HG03025 (cell line): Measurements from ENCODE around the gene RAPGEF5.

Source experiments
- ATAC-seq: cut with Tn5 transposase; IDR thresholded peaks from one replicate; pipeline ENCODE4 v1.9.1; 2021; ENCODE audit warnings: mild to moderate bottlenecking, moderate library complexity; ENCODE audit not compliant: unreplicated experiment, low FRiP score

Gene RAPGEF5

GRCh38 chr7:22351329-22351692, 5.6 kb downstream of the RAPGEF5 start:
- peak; percentile 70 for ATAC-seq

GRCh38 chr7:22350466-22351328, 6.3 kb downstream of the RAPGEF5 start:
- peak; percentile 45 for ATAC-seq

GRCh38 chr7:22348379-22348778, 8.6 kb downstream of the RAPGEF5 start:
- ATAC-seq: no peak

DNA sequence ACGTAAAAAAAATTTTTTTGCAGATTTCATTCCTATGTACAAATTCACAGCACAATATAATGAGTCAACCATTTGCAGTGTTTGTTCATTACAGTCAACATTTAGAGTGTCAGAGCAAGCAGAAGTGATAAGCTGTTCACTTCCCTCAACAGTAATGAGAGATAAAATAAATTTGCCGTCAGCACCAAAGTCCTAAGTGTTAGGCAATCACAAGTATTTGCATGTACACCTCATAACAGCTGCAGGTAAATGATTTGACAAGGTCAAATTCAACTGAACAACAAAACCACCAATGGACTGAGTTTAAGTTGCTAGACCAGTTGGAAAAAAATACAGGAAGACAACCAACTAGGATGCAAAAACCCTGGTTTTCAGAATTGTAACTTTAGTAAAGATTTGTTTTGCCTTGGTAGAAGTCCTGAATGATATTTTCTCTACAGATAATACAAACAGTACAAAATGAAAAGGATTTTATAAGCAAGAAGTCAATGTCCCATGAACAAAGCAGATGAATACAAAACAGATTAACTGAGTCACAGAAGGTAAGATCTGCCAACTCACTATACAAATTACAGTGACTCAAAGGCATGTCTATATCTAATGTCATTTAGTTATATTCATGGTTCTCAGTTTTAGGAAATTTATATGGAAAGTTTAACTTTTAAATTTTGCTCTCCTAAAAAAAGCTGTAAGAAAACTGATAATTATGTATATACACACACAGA, 10.4 kb downstream of the RAPGEF5 start:
- no peak for ATAC-seq

GRCh38 chr7:22344655-22345054, 12.3 kb downstream of the RAPGEF5 start:
- no peak for ATAC-seq

DNA sequence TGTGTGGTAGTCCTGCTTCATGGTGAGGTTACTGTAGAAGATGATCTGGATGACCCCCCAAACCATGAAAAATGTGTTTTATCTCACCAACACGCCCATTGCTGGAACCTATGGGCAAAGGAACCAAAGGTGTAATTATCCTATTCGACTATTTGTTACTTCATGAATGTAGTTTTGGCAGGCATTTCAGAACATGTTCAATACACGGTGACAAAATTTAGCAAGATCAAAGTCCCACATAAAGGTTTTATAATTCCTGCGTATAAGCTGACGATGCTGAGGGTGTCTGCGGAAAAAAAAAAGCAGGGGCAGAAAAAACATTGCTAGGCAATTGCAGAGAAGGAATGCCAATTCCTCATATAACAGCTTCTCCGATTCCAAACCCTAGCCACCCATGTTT, 13.3 kb downstream of the RAPGEF5 start:
- ATAC-seq: no peak

DNA sequence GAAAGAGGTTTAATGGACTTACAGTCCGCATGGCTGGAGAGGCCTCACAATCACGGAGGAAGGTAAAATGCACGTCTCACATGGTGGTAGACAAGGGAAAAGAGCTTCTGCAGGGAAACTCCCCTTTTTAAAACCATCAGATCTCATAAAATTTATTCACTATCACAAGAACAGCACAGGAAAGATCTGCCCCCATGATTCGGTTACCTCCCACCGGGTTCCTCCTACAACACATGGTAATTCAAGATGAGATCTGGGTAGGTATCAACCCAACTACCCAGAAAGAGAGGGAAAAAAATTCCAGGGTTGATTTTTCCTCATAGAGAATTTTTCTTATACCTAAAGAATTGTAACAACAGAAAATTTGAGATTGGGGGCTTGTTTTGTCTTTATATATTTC, 13.9 kb downstream of the RAPGEF5 start:
- no peak for ATAC-seq

- no peak for ATAC-seq
Measured at GRCh38 chr7:22339725-22340390, 17.1 kb downstream of the RAPGEF5 start.

- ATAC-seq: no peak
Measured at GRCh38 chr7:22338877-22339276, 18.1 kb downstream of the RAPGEF5 start.

GRCh38 chr7:22338411-22338810, 18.5 kb downstream of the RAPGEF5 start:
- ATAC-seq: no peak

GRCh38 chr7:22333680-22334141, 23.2 kb downstream of the RAPGEF5 start:
- no peak for ATAC-seq

DNA sequence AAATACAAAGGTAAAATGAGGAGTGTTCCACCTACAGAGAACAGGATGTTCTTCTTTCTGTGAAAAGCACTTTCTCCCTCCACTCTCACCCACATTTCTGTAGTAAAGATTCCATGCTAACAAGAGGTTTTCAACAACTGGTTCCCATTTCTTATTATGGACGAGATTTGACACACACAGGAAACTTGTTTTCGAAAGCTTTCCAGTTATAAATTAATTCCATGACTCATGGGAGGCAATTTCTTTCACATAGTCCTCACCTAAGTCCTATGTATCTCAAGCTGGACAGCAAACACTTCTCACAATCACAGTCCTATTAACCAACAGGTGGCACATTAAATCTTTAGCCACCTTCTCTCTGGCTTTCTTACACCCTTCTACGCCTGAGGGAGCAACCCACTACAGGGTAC, 24.5 kb downstream of the RAPGEF5 start:
- ATAC-seq: no peak

GRCh38 chr7:22331704-22332103, 25.2 kb downstream of the RAPGEF5 start:
- ATAC-seq: no peak

DNA sequence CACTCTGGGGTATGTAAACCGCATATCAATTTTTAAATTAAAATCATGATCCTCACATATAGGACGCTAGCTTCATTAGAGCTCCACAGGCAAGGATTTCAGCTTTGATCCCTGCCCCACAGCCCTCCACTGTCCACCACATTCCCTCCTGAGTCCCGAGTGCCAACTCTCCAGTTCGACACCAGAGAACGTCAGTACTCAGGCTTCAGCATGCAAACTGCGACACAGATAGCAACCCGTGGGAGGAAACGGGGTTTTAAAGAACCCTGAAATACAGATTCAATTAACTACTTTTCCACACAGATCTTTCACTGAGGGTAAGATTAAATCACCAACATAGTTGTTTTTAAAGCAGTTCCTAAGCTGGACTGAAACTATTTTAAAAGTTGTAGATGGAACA, 26.1 kb downstream of the RAPGEF5 start:
- ATAC-seq: no peak

DNA sequence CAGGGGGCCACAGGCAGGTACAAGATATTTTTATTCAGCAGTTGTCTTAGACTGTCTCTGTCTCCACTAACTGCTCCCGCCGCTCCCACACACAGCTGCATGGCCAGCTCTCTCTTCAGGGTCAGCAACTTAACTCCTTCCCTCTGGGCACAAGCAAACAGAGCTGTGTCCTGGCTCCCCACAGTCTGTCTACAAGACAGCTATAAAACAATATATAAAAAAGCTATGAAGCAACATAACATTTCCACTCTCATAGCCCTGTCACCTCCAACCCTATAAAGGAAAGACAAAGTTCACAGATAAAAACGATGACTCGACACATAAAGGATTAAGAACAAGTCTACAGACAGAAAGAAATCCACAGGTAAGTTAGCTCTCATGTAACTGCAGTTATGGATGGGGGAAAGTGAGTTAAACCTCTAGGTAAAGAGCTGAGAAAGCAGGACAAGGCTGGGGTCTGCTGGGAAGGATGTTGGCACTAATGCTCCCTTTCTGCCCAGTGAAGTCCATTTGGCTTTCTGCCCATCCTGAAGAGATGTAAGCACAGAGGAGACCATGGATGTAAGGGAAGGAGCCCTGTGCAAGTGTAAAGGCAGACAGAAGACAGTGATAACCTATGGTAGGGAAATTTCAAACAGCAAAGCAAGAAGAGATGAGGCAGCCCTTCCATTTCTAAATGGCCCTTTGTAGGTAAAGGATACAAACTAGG, 27.0 kb downstream of the RAPGEF5 start:
- no peak for ATAC-seq

DNA sequence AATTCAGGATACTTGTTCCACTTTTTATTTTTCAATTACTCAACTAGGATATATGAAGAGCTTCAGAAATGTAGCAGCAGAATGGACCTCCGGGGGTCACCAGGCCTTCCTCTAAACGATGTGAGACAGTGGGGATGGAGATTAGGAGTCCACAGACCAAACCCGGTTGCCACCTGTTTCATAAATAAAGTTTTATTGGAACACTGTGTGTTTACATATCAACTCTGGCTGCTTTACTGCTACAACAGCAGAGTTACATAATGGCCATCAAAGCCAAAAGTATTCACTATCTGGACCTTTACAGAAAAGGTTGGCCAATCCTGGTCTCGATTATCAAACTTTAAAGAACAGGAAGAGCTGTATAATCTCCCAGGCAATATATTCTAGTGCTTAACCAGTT, 30.8 kb downstream of the RAPGEF5 start:
- ATAC-seq: no peak

- no peak for ATAC-seq
Measured at GRCh38 chr7:22325671-22326070, 31.3 kb downstream of the RAPGEF5 start.

GRCh38 chr7:22323714-22324113, 33.2 kb downstream of the RAPGEF5 start:
- no peak for ATAC-seq

DNA sequence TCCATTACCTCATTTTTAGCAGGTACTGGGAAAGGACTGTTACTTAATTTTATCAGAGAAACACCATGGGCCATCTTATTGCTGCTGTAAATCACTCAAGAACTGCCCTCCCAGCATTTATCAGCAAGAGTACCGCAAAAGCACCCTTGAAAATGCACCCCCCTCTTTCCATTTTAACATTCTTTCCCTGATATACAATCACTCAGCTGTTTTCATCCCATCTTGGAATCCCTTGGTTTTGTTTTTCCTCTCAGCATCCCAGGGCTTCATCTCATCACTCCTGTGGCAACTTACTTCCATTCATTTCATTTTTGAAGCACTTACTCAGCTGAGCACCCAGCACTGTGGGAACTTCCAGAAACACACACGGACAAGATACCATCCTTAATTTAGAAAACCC, 36.5 kb downstream of the RAPGEF5 start:
- ATAC-seq: no peak
